GM18867 (cell line): ENCODE results near the gene SLC34A3.
"Not testable (repeated sequence)": the region's sequence is repeated elsewhere in the genome, so short reads cannot be mapped to it uniquely, and the experiment has no call there.

Experiments used
- ATAC-seq: cut with Tn5 transposase; IDR thresholded peaks from one replicate; pipeline ENCODE4 v1.9.1; 2021; ENCODE audit warnings: mild to moderate bottlenecking, moderate library complexity; ENCODE audit not compliant: unreplicated experiment

Gene SLC34A3

DNA sequence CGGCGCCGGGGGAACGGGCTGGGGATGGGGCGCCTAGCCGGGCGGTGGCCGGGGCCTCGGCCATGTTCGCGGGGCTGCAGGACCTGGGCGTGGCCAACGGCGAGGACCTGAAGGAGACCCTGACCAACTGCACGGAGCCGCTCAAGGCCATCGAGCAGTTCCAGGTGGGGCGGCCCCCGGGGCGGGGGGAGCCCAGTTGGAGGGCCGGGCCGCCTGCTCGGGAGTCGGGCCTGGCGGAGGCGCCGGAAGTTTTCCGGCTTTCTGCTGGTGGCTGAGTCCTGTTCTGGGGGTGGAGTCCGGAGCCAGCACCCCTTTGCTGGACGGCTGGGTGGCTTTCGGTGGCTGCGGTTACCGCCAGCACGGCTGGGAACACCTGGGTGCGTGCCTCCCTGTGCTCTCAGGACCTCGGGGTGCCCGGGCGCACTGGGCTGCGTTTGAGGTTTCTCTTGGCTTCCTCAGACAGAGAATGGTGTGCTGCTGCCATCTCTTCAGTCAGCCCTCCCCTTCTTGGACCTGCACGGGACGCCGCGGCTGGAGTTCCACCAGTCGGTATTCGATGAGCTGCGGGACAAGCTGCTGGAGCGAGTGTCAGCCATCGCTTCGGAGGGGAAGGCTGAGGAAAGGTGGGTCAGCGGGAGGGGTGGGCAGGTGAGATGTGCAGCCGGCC, 24.9 kb downstream of the SLC34A3 start:
- ATAC-seq, result peak; percentile 26

DNA sequence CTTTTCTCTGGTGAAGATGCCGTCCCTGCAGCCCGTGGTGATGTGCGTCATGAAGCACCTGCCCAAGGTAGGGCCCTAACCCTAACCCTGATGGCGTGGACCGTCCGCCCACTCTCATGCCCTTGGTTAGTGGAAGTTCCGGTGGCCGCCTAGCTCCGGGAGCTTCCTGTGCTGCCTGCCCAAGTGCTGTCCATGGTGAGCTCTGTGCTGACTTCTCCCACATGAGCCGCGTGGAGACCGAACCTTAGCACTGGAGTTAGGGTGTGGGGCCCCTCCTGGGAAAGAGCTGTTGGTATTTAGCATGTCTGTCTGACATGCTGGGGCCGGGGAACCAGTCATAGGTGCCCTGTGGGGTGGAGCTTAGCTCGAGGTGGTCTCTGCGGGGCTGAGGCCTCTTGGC, 25.7 kb downstream of the SLC34A3 start:
- ATAC-seq, result no peak

DNA sequence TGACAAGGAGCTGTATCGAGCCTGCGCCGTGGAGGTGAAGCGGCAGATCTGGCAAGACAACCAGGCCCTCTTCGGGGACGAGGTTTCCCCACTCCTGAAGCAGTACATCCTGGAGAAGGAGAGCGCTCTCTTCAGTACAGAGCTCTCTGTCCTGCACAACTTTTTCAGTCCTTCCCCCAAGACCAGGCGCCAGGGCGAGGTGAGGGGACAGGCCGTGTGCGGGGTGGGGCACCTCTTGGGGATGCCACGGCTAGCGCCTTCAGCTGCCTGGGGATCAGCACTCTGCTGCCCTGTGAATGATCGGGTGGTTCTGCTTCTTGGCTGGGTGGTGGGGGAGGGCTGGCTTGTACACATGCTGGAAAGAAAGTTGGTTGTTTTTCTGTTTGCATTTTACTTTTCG, 26.2 kb downstream of the SLC34A3 start:
- no peak for ATAC-seq

DNA sequence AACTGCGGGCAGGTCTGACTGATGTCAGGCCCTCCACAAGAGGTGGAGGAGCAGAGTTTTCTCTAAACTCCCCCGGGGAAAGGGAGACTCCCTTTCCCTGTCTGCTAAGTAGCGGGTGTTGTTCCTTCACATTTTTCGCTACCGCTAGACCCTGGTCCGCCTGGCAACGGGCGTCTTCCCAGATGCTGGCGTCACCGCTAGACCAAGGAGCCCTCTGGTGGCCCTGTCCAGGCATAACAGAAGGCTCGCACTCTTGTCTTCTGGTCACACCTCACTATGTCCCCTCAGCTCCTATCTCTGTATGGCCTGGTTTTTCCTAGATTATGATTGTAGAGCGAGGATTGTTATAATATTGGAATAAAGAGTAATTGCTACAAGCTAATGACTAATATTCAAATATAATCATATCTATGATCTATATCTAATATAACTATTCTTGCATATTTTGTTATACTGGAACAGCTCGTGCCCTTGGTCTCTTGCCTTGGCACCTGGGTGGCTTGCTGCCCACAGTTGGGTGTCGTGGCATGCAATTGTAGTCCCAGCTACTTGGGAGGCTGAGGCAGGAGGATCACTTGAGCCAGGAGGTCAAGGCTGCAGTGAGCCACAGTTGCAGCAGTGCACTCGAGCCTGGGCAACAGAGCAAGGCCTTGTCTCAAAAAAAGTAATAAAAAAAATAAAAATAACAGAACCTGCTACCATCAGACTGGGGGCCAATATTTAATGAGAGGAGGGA, 31.6 kb downstream of the SLC34A3 start:
- not testable (repeated sequence) for ATAC-seq

GRCh38 chr9:137262909-137263285, 32.2 kb downstream of the SLC34A3 start:
- no peak for ATAC-seq

- no peak for ATAC-seq
Observed at GRCh38 chr9:137263506-137263905, 32.8 kb downstream of the SLC34A3 start.

DNA sequence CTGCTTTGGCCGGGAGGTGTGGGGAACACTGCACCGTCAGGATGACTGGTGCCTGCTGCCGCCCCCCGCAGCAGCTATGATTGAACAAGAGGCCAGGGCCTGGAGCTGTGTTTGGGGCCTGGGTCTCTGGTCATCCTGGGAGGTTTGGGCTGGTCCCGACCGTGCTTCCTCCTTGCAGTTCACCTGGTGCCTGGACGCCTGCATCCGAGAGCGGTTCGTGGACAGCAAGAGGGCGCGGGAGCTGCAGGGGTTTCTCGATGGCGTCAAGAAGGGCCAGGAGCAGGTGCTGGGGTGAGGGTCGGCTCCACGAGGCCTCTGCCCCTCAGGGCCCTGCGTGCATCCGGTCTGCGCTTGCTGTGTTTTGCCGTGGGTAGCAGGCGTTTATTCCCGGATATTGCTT, 33.4 kb downstream of the SLC34A3 start:
- ATAC-seq, result no peak

- no peak for ATAC-seq
Observed at GRCh38 chr9:137265496-137266161, 34.9 kb downstream of the SLC34A3 start.

GRCh38 chr9:137266162-137266527, 35.4 kb downstream of the SLC34A3 start:
- no peak for ATAC-seq

GRCh38 chr9:137266585-137267453, 36.1 kb downstream of the SLC34A3 start:
- ATAC-seq, result no peak

GRCh38 chr9:137267933-137268355, 37.2 kb downstream of the SLC34A3 start:
- no peak for ATAC-seq

- ATAC-seq, result peak; percentile 5
Observed at GRCh38 chr9:137268538-137269201, 38.0 kb downstream of the SLC34A3 start.

DNA sequence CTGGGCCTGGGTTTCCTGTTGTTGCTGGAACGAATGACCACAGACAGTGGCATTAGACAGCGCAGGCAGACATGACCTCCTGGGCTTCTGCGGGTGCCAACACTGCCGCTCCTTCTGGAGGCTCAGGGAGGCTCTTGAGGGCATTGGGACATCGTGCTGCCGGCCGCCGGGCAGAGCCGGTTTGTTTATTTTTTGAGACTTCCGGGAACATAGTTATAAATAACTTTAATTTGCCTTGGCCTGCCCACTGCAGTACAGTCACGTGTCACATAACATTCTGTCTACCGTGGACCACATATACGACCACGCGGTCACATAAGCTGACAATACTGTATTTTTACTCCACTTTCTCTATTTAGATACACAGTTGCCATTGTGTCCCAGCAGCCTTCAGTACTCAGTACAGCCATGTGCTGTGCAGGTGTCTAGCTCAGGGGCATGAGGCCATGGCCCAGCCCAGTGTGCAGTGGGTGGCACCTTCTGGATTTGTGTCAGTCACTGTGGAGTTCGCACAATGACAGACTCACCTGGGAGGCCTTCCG, 38.6 kb downstream of the SLC34A3 start:
- ATAC-seq, result peak; percentile 50

GRCh38 chr9:137270929-137271695, 40.4 kb downstream of the SLC34A3 start:
- no peak for ATAC-seq

DNA sequence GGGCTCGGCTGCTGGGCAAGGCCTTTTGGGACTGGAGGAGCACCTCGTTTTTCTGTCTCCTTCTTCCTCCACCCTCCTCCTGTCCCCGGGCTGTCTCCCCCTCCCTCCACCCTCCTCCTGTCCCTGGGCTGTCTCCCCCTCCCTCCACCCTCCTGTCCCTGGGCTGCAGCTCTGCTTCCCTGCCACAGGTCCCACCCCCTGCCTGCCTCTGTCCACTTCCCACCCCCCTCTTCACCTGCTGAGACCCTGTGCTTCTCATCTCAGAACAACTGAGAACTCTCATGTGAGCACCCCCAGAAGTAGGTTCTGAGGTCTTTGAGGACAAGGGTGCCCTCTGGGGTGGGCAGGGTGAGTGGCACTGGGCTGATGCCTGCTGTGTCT, 41.0 kb downstream of the SLC34A3 start:
- no peak for ATAC-seq

- ATAC-seq, result no peak
Observed at GRCh38 chr9:137272241-137273094, 41.8 kb downstream of the SLC34A3 start.

- no peak for ATAC-seq
Observed at GRCh38 chr9:137273095-137273490, 42.4 kb downstream of the SLC34A3 start.

DNA sequence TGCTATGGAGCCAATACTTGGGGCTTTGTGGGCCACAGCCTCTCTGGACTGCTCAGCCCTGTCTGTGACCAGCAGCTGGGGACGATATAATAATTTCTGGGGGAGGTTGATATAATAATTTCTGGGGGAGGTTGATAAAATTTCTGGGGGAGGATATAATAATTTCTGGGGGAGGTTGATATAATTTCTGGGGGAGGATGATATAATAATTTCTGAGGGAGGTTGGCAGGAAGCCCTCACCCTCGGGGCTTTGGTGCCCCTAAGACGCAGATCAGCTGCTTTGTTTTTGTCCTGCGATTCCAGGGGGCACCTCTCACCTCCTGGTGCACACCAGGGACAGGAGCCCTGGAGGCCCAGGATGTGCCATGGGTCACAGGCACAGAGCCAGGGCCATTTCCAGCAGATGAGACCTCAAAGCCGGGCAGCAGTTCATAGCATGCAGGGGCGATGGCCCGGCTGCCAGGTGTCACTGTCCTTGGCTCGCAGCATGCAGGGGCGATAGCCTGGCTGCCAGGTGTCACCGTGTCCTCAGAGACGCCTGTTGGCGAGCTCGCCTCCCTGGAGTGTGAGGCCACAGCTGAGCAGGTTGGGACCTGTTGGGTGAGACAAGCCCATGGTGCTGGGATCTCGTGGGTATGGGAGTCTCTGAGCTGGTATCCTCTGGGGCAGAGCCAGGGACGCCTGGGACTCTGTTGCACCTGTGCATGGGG, 43.1 kb downstream of the SLC34A3 start:
- no peak for ATAC-seq
